ENCODE data around the gene PCYT2. TPM values are rescaled to one million over a fixed set of nuclear protein-coding genes. Genes with fewer than 3 reads are reported as not detected.

The PCYT2 gene
- total and polyA plus RNA-seq, 9 of the 15 experiments (the other 6 are each of a cell fraction or from before 2014, with no cell fraction given) = 0.92 to 134 (median 82.5) TPM

- TF ChIP-seq, protein P1, sequence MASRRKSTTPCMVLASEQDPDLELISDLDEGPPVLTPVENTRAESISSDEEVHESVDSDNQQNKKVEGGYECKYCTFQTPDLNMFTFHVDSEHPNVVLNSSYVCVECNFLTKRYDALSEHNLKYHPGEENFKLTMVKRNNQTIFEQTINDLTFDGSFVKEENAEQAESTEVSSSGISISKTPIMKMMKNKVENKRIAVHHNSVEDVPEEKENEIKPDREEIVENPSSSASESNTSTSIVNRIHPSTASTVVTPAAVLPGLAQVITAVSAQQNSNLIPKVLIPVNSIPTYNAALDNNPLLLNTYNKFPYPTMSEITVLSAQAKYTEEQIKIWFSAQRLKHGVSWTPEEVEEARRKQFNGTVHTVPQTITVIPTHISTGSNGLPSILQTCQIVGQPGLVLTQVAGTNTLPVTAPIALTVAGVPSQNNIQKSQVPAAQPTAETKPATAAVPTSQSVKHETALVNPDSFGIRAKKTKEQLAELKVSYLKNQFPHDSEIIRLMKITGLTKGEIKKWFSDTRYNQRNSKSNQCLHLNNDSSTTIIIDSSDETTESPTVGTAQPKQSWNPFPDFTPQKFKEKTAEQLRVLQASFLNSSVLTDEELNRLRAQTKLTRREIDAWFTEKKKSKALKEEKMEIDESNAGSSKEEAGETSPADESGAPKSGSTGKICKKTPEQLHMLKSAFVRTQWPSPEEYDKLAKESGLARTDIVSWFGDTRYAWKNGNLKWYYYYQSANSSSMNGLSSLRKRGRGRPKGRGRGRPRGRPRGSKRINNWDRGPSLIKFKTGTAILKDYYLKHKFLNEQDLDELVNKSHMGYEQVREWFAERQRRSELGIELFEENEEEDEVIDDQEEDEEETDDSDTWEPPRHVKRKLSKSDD (conservative IDR thresholded peaks at IDR 0.05; ENCODE audit: low read length) = no peak
- TF ChIP-seq PHF8 (IDR thresholded peaks at IDR 0.05; ENCODE audit: borderline replicate concordance, low read length) = no peak
- TF ChIP-seq NR0B1 (IDR thresholded peaks at IDR 0.05; ENCODE audit: partially characterized antibody) = no peak
- no peak for TF ChIP-seq KDM4B (IDR thresholded peaks at IDR 0.05; ENCODE audit: borderline replicate concordance in 2 of 2, low read depth in 1 of 2)
- TF ChIP-seq POLR2AphosphoS5 (IDR thresholded peaks at IDR 0.05; ENCODE audit: control insufficient read depth, insufficient read depth, low read depth, low read length) = no peak
- no peak for TF ChIP-seq ZNF407 (IDR thresholded peaks at IDR 0.05; ENCODE audit: low read depth)
- no peak for TF ChIP-seq PKNOX1 (IDR thresholded peaks at IDR 0.05)
- TF ChIP-seq FOXM1 (IDR thresholded peaks at IDR 0.05; ENCODE audit: low read depth) = no peak
- TF ChIP-seq FOXM1 (CRISPR knock-in tag; IDR thresholded peaks at IDR 0.05; ENCODE audit: low read depth) = 0 out of 2 replicates have a peak, but pooled peaks have one; percentile 24
- no peak for TF ChIP-seq HLTF (IDR thresholded peaks at IDR 0.05)
- no peak for TF ChIP-seq POLR2AphosphoS2 (IDR thresholded peaks at IDR 0.05; ENCODE audit: low read length)
- TF ChIP-seq HNRNPK (IDR thresholded peaks at IDR 0.05; ENCODE audit: low read depth, low read length, poor library complexity, severe bottlenecking) = no peak
- TF ChIP-seq RBFOX2 (IDR thresholded peaks at IDR 0.05; ENCODE audit: low read depth, low read length) = peak; percentile 68
- TF ChIP-seq HSF4 (CRISPR knock-in tag; IDR thresholded peaks at IDR 0.05; ENCODE audit: borderline replicate concordance) = no peak
Observed at GRCh38 chr17:81899514-81900166, 11.6 kb downstream of the PCYT2 start (continued).
